Right ventricle myocardium inferior (tissue), 1 donor: ENCODE data around the gene PEX16. TPM values are rescaled to one million over a fixed set of nuclear protein-coding genes. Genes with fewer than 3 reads are reported as not detected.

ENCODE experiments used
- ATAC-seq: fragments of 200-7000 bp; cut with Tn5 transposase; one replicate; pipeline ENCODE4 v1.9.1; 2020; ENCODE audit warnings: mild to moderate bottlenecking, moderate library complexity
- DNase-seq: peaks from one replicate; pipeline ENCODE4 v3.0.0; 2021; ENCODE audit errors: missing footprints
- intact Hi-C: fragments of 100-400 bp; cut with DNase I; formaldehyde crosslinking; loops from one replicate; pipeline ENCODE4 v1.11.0; 2022
- total RNA-seq: library from RNA; stranded (reverse); fragmentation: NEBNext Ultra II Directional; extraction: Animal tissue kit (Norgen Biotek cat#: 25700); gene quantifications from one replicate; pipeline ENCODE4 v1.2.1, GENCODE V29; 2021
- donor health status: DM: no; HTN: yes; CAD: no; lungs with severe emphysema.

PEX16 gene
- total RNA-seq, 1 donor from 2014 or later = 10.4 TPM

DNA sequence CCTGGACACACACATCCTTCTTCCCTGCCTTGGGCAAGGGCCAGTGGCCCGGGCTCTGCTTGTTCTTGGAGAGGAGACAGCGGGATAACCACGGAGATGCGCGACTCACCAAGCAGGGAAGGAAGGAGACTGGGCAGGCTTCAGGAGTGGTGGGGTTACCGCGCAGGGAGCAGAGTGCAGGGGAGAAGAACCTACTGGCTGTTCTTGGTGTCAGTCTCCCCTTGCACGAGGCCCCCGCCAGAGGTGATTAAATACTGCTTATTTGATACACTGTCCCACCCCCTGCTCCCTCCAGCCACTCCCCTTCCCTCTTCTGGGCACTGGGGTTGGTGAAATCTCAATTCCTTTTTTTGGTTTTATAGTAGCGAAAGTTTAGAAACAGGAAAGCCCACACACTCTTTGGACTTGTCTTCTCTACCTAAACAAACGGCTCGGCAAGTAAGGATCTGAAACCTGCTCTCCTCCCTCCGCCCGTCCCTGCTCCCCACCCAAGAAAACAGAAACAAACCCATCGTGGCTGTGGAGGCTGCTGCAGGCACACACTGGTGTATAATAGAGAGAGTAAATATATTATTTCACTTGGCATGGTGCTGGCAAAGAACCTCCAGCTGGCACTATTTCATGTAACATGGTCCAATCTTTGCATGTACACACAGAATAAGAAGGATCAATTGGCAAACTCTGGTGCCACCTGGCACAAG is 15.6 kb upstream of the PEX16 start:
- intact Hi-C loops = no loop called here
- DNase-seq = no peak
- no peak for ATAC-seq

DNA sequence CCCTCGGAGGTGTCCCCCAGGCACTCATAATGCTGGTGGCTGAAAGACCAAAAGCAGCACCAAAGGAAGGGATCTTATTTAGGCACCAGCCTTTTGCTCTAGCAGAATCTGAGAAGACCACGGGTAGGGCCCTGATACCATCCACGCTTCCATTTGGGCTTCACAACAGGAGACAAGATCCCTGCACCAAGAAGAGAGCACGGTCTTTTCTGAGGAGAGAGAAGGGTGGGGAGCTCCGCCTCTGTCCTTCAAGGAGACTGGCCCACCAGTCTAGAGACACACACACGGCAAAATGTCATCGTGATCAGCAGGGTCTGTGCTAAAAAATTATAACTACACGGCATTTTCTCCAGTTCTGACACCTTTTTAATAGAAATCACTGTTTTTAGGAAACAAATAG is 14.5 kb upstream of the PEX16 start:
- DNase-seq (no peak), ATAC-seq (no peak)
- intact Hi-C loops = no loop called here

DNA sequence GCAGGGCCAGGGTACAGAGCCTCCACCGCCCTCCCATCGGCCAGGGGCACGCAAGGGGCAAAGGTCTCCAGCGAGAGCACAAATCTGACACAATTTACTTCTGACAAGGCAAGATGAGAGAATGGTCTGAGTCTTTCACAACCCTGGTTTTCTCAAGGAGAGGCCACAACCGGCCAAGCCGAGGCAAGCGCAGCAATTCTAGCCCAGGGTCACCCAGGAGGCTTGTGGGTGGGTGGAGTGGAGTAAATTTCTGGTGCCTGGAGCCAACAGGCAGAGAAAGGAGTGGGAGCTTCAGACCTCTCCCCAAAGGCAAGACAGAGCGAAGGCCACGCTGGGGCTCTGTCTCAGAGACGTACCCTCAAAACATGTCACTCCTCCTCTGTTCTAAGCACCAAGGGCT is 14.1 kb upstream of the PEX16 start:
- ATAC-seq (no peak), DNase-seq (no peak)
- intact Hi-C loops = no loop called here

DNA sequence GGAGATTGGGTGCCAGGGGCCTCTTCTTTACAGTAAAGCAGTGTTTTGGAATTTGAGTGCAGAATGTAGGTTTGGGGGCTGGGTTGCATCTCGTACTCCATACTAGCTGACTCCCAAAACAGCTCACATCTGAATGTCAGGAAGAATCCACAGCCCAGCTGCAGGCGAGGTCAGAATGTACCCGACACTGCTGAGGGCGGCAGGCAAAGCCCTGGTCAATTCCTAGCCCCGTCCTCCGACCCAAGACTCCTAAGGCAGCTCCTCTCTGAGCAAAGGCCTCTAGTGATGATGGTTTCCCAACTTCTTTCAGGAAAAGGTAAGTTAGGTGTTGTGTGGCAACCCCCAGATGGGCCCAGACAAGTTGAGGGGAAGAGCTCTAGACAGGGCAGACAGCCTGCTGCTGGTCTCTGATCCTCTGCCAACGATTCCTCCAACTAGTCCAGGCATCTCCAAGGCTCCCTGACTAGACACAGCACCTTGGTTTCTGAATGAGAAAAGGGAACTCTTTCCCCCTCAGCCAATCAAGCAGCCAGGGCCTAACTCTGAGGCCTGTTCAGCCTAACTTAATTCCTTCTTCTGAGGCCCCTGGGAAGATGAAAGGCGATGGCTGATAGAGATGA is 13.4 kb upstream of the PEX16 start:
- no peak for DNase-seq
- intact Hi-C loops = no loop called here
- no peak for ATAC-seq

DNA sequence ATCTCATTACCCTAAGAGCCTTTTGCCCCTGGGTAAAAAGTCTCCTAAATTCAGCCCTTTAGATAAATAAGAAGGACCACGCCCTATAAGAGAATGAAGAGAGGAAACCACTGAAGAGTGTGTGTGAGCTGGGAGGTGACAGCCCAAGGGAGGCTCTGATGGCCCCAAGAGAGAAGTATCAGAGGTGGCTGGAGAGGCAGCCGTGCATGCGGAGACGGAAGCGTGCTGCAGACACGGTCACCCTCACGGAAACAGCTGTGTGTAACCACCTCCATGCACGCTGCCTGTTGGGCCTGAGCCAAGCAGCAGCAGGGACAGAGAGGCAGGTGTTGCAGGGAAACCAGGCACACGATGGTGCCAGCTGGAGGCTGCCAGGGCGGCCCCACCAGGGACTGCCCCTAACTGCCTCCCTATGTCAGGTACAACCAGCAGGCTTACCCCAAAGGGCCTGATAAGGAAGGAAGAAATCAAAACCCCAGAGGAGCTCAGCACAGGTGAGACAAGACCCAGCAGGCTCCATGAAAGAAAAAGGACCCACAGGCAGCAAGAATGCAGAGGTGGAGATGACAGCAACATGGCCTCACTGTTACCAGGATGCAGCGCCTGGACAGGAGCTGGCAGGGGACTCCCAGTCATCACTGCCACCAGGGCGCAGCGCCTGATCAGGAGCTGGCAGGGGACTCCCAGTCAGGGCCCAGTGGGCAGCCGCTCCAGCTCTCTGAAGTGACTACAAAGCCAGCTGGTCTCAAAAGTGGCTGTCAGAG is 12.5 kb upstream of the PEX16 start:
- no peak for DNase-seq
- peak; percentile 80 for ATAC-seq
- intact Hi-C loops = no loop called here

DNA sequence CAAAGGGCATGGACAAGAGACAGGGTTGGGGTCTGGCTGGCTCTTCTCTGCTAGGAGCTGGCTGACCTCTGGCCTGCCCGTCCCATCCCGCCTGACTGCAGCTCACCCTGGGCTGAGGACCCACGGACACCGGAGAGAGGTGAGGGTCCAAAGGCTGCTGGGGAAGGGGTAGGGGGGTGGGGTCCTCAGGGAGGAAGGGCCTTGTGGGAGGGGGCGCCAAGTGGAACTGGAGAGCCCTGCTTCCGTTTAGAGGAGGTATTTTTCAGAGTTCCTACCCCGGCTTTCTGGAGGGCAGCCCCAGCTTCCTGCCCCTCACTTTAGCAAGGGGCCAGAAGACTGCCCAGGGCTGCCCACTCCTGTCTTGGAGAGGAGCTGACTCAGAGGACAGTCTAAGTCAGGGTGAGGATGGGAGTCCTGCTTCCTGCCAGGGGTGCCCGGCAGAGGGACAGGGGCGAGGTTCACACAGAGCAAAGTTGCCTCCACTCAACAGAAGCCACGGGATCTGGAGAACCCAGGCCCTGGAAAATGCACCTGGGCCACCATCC is 11.9 kb upstream of the PEX16 start:
- intact Hi-C loops = no loop called here
- ATAC-seq (no peak), DNase-seq (no peak)

DNA sequence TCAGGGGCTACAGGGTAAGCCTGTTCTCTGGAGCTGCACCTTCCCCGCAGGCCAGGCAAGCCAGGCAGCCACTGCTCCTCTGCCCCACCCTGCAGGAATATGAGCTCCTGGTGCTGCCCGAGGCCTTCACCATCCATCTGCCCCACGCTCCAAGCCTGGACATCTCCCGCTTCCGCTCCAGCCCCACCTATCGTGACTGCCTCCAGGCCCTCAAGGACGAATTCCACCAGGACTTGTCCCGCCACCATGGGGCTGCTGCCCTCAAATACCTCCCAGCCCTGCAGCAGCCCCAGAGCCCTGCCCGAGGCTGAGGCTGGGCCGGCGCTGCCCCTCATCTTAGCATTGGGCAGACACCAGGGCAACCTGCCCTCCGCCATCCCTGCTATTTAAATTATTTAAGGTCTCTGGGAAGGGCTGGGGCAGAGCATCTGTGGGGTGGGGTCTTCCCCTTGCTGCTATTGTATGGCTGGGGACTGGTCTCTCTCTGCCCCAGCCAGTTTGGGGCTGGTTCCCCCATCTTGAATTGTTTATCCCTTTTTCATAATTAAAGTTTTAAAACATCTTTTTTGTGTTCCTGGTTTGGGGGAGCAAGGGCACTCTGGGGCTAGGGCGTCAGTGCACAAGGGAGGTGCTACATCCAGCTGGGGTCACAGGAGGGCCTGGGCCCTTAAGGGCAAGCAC is 11.0 kb upstream of the PEX16 start:
- no peak for DNase-seq
- no peak for ATAC-seq
- intact Hi-C loops = no loop called here

DNA sequence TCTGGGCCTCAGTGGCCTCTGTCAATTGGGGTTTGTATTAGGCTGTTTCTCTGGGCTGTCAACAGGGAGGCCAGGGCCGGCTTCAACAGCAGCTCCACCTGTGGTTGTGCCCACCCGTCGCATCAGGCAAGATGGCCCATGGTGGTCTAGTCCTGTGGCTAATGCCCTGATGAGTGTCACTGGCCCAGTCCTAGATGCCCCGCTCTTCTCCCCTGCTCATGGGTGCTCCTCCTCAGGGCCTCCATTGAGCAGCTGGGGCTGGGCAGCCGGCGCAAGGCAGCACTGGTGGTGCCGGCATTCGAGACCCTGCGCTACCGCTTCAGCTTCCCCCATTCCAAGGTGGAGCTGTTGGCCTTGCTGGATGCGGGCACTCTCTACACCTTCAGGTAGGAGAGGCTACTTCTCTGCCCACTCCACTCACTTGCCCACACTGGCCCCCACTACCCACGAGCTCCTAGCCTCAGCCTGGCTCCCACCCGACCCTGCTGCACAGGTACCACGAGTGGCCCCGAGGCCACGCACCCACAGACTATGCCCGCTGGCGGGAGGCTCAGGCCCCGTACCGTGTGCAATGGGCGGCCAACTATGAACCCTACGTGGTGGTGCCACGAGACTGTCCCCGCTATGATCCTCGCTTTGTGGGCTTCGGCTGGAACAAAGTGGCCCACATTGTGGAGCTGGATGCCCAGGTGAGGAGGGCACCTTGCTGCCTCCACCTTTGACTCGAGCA is 10.2 kb upstream of the PEX16 start:
- DNase-seq = peak; percentile 63
- ATAC-seq = no peak
- intact Hi-C loops = no loop called here

DNA sequence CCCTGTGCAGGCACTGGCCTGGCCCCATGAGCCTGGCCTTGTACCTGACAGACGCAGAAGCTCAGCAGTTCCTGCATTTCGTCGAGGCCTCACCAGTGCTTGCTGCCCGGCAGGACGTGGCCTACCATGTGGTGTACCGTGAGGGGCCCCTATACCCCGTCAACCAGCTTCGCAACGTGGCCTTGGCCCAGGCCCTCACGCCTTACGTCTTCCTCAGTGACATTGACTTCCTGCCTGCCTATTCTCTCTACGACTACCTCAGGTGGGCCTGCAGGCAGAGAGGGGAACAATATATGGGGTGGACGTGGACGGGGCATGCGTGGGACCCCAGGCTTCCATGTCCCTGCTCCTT is 9.6 kb upstream of the PEX16 start:
- DNase-seq = peak; percentile 47
- intact Hi-C loops = no loop called here
- no peak for ATAC-seq

DNA sequence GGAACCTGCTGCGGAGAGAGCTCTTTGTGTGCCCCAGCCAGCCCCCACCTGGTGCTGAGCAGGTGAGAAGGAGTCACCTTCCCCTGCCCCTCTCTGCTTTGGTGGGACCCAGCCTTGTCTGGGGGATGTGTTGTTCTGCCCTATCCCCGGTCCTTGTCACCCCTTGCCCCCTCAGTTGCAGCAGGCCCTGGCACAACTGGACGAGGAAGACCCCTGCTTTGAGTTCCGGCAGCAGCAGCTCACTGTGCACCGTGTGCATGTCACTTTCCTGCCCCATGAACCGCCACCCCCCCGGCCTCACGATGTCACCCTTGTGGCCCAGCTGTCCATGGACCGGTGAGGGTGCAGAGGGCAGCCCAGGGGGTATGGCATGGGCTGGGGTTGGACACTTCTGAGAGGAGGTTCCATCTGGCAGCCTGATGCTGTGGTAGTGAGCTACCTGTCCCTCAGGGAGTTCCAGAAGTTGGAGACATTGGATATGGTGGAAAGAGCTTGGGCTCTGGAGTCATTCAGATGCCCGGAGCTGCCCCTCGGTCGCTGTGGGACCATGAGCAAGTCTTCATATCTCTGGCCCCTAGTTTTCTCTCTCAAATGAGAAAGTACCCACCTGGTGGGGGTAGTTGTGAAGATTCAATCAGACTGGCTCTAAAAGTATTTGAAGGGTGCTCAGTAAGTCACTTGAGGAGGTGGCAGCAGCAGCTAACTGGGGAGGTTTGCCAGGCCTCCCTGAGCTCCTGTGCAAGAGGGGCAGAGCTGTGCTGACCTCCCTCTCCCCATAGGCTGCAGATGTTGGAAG is 9.1 kb upstream of the PEX16 start:
- ATAC-seq = no peak
- intact Hi-C loops = no loop called here
- peak; percentile 11 for DNase-seq

DNA sequence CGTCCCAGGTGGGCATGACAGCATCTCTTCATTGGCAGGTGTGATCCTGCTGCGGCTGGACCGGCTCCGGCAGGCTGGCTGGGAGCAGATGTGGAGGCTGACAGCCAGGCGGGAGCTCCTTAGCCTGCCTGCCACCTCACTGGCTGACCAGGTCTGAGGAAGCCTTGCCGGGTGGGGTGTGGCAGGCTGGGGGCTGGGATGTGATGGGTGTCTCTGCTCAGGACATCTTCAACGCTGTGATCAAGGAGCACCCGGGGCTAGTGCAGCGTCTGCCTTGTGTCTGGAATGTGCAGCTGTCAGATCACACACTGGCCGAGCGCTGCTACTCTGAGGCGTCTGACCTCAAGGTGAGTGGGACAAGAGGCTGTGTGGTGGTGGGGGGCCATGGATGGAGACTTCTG is 8.3 kb upstream of the PEX16 start:
- DNase-seq (peak; percentile 54), ATAC-seq (no peak)
- intact Hi-C loops = no loop called here

DNA sequence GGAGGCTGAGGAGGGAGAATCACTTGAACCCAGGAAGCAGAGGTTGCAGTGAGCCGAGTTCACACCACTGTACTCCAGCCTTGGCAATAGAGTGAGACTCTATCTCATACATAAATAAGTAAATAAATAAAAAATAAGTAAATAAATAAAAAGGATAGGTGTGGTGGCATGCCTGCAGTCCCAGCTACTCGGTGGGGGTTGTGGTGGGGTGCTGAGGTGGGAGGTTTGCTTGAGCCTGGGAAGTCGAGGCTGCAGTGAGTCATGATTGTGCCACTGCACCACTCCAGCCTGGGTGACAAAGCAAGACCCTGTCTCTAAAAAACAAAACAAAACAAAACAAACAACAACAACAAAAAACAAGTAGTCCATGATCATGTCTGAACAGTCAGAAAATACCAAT is 7.9 kb upstream of the PEX16 start:
- no peak for ATAC-seq

DNA sequence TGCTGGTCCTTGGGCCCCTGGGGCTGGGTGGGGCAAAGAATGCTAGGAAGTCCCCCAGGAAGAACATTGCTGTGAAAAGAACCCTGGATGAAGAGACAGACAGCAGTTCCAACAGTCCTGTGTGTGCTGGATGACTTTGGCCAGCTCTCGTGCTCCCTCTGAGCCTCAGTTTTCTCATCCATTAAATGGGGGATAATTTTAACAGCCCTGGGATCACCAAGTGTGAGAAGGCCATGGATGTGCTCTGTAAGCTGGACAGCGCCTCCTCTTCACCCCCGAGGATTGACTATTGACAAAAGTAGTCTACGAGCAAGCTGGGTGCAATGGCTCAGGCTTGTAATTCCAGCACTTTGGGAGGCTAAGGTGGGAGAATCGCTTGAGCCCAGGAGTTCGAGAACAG is 7.2 kb upstream of the PEX16 start:
- no peak for ATAC-seq
- DNase-seq = peak; percentile 4
- intact Hi-C loops = no loop called here

More for the DNA sequence above, 7.9 kb upstream of the PEX16 start:
- peak; percentile 4 for DNase-seq
- intact Hi-C loops = no loop called here

DNA sequence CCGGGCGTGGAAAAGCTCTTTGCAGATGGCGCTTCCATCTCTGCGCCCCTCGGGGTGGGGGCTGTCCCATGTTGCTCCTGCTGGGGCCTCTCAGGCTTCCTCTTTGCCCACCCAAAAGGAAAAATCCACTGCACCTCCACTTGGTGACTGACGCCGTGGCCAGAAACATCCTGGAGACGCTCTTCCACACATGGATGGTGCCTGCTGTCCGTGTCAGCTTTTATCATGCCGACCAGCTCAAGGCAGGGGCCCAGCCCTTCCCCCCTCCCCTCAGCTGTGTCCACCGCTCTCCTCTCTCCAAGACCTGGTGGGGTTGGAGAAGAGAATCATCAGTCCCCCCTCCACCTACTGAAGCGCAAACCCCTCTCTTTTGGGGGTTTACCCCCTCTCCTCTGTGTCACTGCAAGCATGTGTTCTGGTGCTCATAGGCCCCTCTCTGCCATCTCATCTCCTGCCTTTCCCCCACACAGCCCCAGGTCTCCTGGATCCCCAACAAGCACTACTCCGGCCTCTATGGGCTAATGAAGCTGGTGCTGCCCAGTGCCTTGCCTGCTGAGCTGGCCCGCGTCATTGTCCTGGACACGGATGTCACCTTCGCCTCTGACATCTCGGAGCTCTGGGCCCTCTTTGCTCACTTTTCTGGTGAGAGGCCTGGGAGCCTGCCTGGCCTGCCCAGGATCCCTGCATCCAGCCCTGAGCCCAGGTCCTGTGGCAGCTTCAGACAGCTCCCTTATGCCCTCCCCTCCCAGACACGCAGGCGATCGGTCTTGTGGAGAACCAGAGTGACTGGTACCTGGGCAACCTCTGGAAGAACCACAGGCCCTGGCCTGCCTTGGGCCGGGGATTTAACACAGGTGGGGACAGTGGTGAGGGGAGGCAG is 6.6 kb upstream of the PEX16 start:
- DNase-seq (peak; percentile 42), ATAC-seq (no peak)
- intact Hi-C loops = no loop called here

DNA sequence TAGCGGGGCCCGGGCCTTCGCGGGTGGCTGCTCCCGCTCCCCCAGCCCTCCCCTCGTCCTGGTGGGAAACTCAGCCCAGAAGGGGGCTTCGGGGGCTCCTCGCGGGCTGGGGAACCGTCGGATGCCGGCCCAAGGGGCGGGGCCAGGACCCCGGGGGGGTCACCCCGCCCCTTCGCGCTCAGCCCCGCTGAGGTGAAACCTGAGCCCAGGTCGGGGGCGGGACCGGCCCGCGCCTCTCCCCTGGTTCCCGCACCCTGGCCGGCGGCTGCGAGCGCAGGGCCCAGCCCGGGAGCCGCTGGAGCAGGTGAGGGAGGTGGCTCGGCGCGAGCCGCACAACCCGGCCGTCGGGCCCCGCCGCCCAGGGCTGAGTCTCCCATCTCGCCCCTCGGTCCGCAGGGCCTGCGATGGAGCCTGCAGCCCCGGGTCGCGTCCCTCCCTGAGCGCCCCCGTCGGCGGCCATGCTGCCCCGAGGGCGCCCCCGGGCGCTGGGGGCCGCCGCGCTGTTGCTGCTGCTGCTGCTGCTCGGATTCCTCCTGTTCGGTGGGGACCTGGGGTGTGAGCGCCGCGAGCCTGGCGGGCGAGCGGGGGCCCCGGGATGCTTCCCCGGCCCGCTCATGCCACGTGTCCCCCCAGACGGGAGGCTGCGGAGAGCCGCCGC is 4.9 kb upstream of the PEX16 start, which contains the start of gene LARGE2:
LARGE2 (plus strand) TSS at position 232 of the 658 bp plus-strand sequence; CDS start at position 459, 227 bp downstream.
- intact Hi-C loops = no loop called here
- no peak for ATAC-seq
- peak; percentile 58 for DNase-seq
